ENCODE measurements around the gene TMEM201. TPM values are rescaled to one million over a fixed set of nuclear protein-coding genes. Genes with fewer than 3 reads are reported as not detected.
A peak's percentile ranks its signal among the peaks of the same experiment; 100 is the strongest.

TMEM201 gene
- total and polyA plus RNA-seq, 2 of the 4 experiments (the other 2 are of a cell fraction) = 1.3 to 8.7 TPM

GRCh38 chr1:9628541-9629444, 40.1 kb downstream of the TMEM201 start:
- H3K4me3 ChIP-seq (ENCODE audit: insufficient read depth, low read depth, low read length) = no peak overlapping the region
- no peak overlapping the region for H4K8ac ChIP-seq (ENCODE audit: low read depth in 2 of 2, low read length in 2 of 2)
- no TSS peak for BruUV-seq (replicated peaks)
- H3K27me3 ChIP-seq (ENCODE audit: control insufficient read depth, insufficient read depth, low read length) = peaks cover 8% of the 10 kb centered on the region
- no peaks in the 10 kb centered on the region for H3K4me1 ChIP-seq (ENCODE audit: control insufficient read depth, insufficient read depth, low read length)
- DNase-seq = no peak
- no peak overlapping the region for H2AK9ac ChIP-seq (replicated peaks; ENCODE audit: low read depth, low read length, poor library complexity)
- ChIA-PET POLR2A (ENCODE audit: unreplicated experiment) (no interaction called here), CTCF (no interaction called here)
- dilution Hi-C loops (cut with HindIII; ENCODE audit: low sequenced_read_pairs, unreplicated experiment) = no loop called here
- in situ Hi-C loops (cut with MboI; ENCODE audit: low sequenced_read_pairs) = no loop called here
- H3K9ac ChIP-seq (ENCODE audit: low read depth, low read length) = no peak overlapping the region
- no peak overlapping the region for H2BK15ac ChIP-seq (ENCODE audit: low read depth, low read length)
- no peak for ATAC-seq (ENCODE audit: low read depth)
- peak overlapping the region; percentile 37 for H2AFZ ChIP-seq (replicated peaks; ENCODE audit: low read length, poor library complexity)
- H3K9me1 ChIP-seq (ENCODE audit: insufficient read depth, low read length) = no peaks in the 10 kb centered on the region
- no peaks in the 10 kb centered on the region for H3K79me1 ChIP-seq (ENCODE audit: low read depth in 1 of 2, low read length in 2 of 2)
- no peaks in the 10 kb centered on the region for H3K36me3 ChIP-seq (ENCODE audit: control insufficient read depth, insufficient read depth, low read length)
- H3K56ac ChIP-seq (ENCODE audit: extremely low read depth, insufficient read depth, low read length) = no peak overlapping the region
- no peak overlapping the region for H4K91ac ChIP-seq (ENCODE audit: insufficient read depth, low read depth, low read length)
- no peak overlapping the region for H3K14ac ChIP-seq (replicated peaks; ENCODE audit: low read depth, low read length)
- no peak overlapping the region for H2BK5ac ChIP-seq (ENCODE audit: low read depth, low read length, poor library complexity, severe bottlenecking)
- H3K4me2 ChIP-seq (ENCODE audit: low read depth, low read length) = no peak overlapping the region
- H3K27ac ChIP-seq (ENCODE audit: insufficient read depth, low read length) = no peak overlapping the region
- H2AK5ac ChIP-seq (ENCODE audit: low read depth, low read length) = peak overlapping the region; percentile 28
- intact Hi-C loops (cut with micrococcal nuclease) = no loop called here
- H3K9me3 ChIP-seq (ENCODE audit: control insufficient read depth, insufficient read depth, low read length) = no peaks in the 10 kb centered on the region
- no peak overlapping the region for H3K18ac ChIP-seq (ENCODE audit: low read depth, low read length)
- 88% methylated on average over 3 of the region's 23 CpGs; no CpG with 5 or more reads in 1 of the 2 experiments for WGBS, 2 experiments (ENCODE audit: extremely low coverage in 2 of 2, insufficient read length in 1 of 2)
- no peak overlapping the region for H3K23ac ChIP-seq (ENCODE audit: low read depth, low read length)
- H4K20me1 ChIP-seq (ENCODE audit: insufficient read depth, low read length) = no peaks in the 10 kb centered on the region
- H2BK20ac ChIP-seq (ENCODE audit: low read depth, low read length) = no peak overlapping the region
- no peak overlapping the region for H2BK120ac ChIP-seq (ENCODE audit: low read depth, low read length)
- H3K4ac ChIP-seq (ENCODE audit: low read depth, low read length) = no peak overlapping the region
- H4K5ac ChIP-seq (ENCODE audit: low read depth, low read length) = no peak overlapping the region
- TF ChIP-seq CEBPB (IDR thresholded peaks at IDR 0.05; ENCODE audit: low read depth, low read length) = no peak
- no peak for TF ChIP-seq CHD1 (IDR thresholded peaks at IDR 0.05; ENCODE audit: low read depth, low read length)
- no peak for TF ChIP-seq NFE2L2 (IDR thresholded peaks at IDR 0.05; ENCODE audit: low read depth, low read length)
- TF ChIP-seq MXI1 (IDR thresholded peaks at IDR 0.05; ENCODE audit: borderline replicate concordance, low read depth, low read length) = no peak
- TF ChIP-seq RFX5 (IDR thresholded peaks at IDR 0.05; ENCODE audit: low read depth, low read length) = no peak
- no peak for TF ChIP-seq BHLHE40 (IDR thresholded peaks at IDR 0.05; ENCODE audit: low read depth, low read length)
- TF ChIP-seq MAFK (IDR thresholded peaks at IDR 0.05; ENCODE audit: low read depth, low read length) = no peak
- TF ChIP-seq MAZ (IDR thresholded peaks at IDR 0.05; ENCODE audit: borderline replicate concordance, low read depth, low read length) = no peak
- no peak for TF ChIP-seq USF2 (IDR thresholded peaks at IDR 0.05; ENCODE audit: low read depth, low read length)
- TF ChIP-seq RAD21 (IDR thresholded peaks at IDR 0.05; ENCODE audit: low read length) = no peak
- TF ChIP-seq FOS (IDR thresholded peaks at IDR 0.05; ENCODE audit: low read depth, low read length) = no peak
- TF ChIP-seq RCOR1 (IDR thresholded peaks at IDR 0.05; ENCODE audit: insufficient replicate concordance, low read length) = no peak
- TF ChIP-seq POLR2A (IDR thresholded peaks at IDR 0.05; ENCODE audit: low read depth, low read length) = no peak
- TF ChIP-seq CTCF (conservative IDR thresholded peaks at IDR 0.05; ENCODE audit: low read depth, low read length) = no peak
- TF ChIP-seq, protein P1, sequence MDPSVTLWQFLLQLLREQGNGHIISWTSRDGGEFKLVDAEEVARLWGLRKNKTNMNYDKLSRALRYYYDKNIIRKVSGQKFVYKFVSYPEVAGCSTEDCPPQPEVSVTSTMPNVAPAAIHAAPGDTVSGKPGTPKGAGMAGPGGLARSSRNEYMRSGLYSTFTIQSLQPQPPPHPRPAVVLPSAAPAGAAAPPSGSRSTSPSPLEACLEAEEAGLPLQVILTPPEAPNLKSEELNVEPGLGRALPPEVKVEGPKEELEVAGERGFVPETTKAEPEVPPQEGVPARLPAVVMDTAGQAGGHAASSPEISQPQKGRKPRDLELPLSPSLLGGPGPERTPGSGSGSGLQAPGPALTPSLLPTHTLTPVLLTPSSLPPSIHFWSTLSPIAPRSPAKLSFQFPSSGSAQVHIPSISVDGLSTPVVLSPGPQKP (IDR thresholded peaks at IDR 0.05; ENCODE audit: borderline replicate concordance, low read depth, low read length) = no peak

Data from IMR-90 (cell line).